A549 (cell line): Measurements from ENCODE around the gene KIR2DL4.
"Not testable (repeated sequence)": the region's sequence is repeated elsewhere in the genome, so short reads cannot be mapped to it uniquely, and the experiment has no call there.

ENCODE experiments used
- CBX2 ChIP-seq: fragments of 200-600 bp; sonication (generic); IDR thresholded peaks from 2 replicates; pipeline ENCODE4 v1.6.1; 2016; ENCODE audit warnings: low read depth, mild to moderate bottlenecking, borderline replicate concordance
- CHD2 ChIP-seq: fragments of 150-350 bp; IDR thresholded peaks from 2 replicates; pipeline ENCODE4 v1.6.1; 2014; ENCODE audit warnings: low read length; ENCODE audit not compliant: partially characterized antibody
- CTCF ChIP-seq: fragments of >200 bp; sonication (Bioruptor Twin); formaldehyde crosslinking; IDR thresholded peaks from 3 replicates; pipeline ENCODE4 v1.5.1; 2016
- JUN ChIP-seq, 2 experiments: fragments of >200 bp; sonication (Bioruptor Twin); formaldehyde crosslinking; IDR thresholded peaks; 2 replicates in 1 of 2; 3 replicates in 1 of 2; pipeline ENCODE4 v1.6.1; 2016 to 2017
- KDM1A ChIP-seq: fragments of 200-600 bp; sonication (generic); IDR thresholded peaks from 2 replicates; pipeline ENCODE4 v1.6.1; 2016; ENCODE audit warnings: low read depth, mild to moderate bottlenecking
- POLR2A ChIP-seq: IDR thresholded peaks from 2 replicates; pipeline ENCODE4 v1.6.1; 2012; ENCODE audit warnings: mild to moderate bottlenecking, low read length
- ZFP36 ChIP-seq: fragments of 450-650 bp; IDR thresholded peaks from 2 replicates; pipeline ENCODE4 v1.6.1; 2014; ENCODE audit warnings: borderline replicate concordance; ENCODE audit not compliant: partially characterized antibody

- TF ChIP-seq CTCF; KDM1A; ZFP36; CBX2; CHD2; JUN (IDR thresholded peaks at IDR 0.05); POLR2A: not testable (repeated sequence)
Measured at GRCh38 chr19:54769646-54770045, 33.8 kb upstream of the KIR2DL4 start, which contains the start of gene KIR2DL1.
